ENCODE results near the gene FBXW5. TPM values are rescaled to one million over a fixed set of nuclear protein-coding genes. Genes with fewer than 3 reads are reported as not detected.

Gene FBXW5
- total and polyA plus RNA-seq, 9 of the 15 experiments (the other 6 are each of a cell fraction or from before 2014, with no cell fraction given) = 0.21 to 128 (median 37.0) TPM

GRCh38 chr9:136949817-136950655 lies 5.5 kb upstream of the FBXW5 start (continued):
- TF ChIP-seq ZBTB40 (IDR thresholded peaks at IDR 0.05) (peak; percentile 19; the same call in 1 of the 2 replicates), ZBTB40 (CRISPR knock-in tag; IDR thresholded peaks at IDR 0.05) (no peak), SUPT5H (IDR thresholded peaks at IDR 0.05) (peak; percentile 55), MYBL2 (IDR thresholded peaks at IDR 0.05; ENCODE audit: low read depth) (no peak), MYBL2 (CRISPR knock-in tag; IDR thresholded peaks at IDR 0.05; ENCODE audit: borderline replicate concordance) (no peak), BMI1 (IDR thresholded peaks at IDR 0.05; ENCODE audit: low read length) (no peak), NR4A1 (CRISPR knock-in tag; IDR thresholded peaks at IDR 0.05) (no peak), NR4A1 (tag; IDR thresholded peaks at IDR 0.05) (peak; percentile 60; the same call in 1 of the 2 replicates), MAZ (CRISPR knock-in tag; conservative IDR thresholded peaks at IDR 0.05 in 1 of 2, IDR thresholded peaks at IDR 0.05 in 1 of 2) (peak; percentile 83 to 92), CBX1 (IDR thresholded peaks at IDR 0.05; ENCODE audit: low read depth) (peak; percentile 40), ESRRB (CRISPR knock-in tag; IDR thresholded peaks at IDR 0.05; ENCODE audit: borderline replicate concordance) (no peak), SAFB (IDR thresholded peaks at IDR 0.05; ENCODE audit: borderline replicate concordance, low read depth, low read length) (no peak), HDAC6 (IDR thresholded peaks at IDR 0.05; ENCODE audit: low read depth, low read length) (no peak), ZNF239 (CRISPR knock-in tag; IDR thresholded peaks at IDR 0.05) (no peak)
- TF ChIP-seq, protein P1, sequence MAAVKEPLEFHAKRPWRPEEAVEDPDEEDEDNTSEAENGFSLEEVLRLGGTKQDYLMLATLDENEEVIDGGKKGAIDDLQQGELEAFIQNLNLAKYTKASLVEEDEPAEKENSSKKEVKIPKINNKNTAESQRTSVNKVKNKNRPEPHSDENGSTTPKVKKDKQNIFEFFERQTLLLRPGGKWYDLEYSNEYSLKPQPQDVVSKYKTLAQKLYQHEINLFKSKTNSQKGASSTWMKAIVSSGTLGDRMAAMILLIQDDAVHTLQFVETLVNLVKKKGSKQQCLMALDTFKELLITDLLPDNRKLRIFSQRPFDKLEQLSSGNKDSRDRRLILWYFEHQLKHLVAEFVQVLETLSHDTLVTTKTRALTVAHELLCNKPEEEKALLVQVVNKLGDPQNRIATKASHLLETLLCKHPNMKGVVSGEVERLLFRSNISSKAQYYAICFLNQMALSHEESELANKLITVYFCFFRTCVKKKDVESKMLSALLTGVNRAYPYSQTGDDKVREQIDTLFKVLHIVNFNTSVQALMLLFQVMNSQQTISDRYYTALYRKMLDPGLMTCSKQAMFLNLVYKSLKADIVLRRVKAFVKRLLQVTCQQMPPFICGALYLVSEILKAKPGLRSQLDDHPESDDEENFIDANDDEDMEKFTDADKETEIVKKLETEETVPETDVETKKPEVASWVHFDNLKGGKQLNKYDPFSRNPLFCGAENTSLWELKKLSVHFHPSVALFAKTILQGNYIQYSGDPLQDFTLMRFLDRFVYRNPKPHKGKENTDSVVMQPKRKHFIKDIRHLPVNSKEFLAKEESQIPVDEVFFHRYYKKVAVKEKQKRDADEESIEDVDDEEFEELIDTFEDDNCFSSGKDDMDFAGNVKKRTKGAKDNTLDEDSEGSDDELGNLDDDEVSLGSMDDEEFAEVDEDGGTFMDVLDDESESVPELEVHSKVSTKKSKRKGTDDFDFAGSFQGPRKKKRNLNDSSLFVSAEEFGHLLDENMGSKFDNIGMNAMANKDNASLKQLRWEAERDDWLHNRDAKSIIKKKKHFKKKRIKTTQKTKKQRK (IDR thresholded peaks at IDR 0.05; ENCODE audit: borderline replicate concordance, low read depth, low read length) = no peak

Measured in K562 (cell line).